ENCODE results near the gene MED15. TPM values are rescaled to one million over a fixed set of nuclear protein-coding genes. Genes with fewer than 3 reads are reported as not detected.
"Not testable (repeated sequence)": the region's sequence is repeated elsewhere in the genome, so short reads cannot be mapped to it uniquely, and the experiment has no call there.

MED15 gene
- total and polyA plus RNA-seq, 12 donors: 33.8 to 66.8 (median 40.9) TPM

- 94 to 96% methylated on average over 3 of the region's 3 CpGs for WGBS, 2 donors
- Histone ChIP-seq H3K36me3 (peaks cover 0 to 83% (median 27%) of the 10 kb centered on the region in 9 donors), H3K9me3 (no peaks in the 10 kb centered on the region), H3K27ac (no peak overlapping the region), H3K4me1 (peaks cover 3 to 50% (median 22%) of the 10 kb centered on the region in 9 donors), H3K27me3 (no peaks in the 10 kb centered on the region), H3K4me3 (no peak overlapping the region)
- DNase-seq (no peak), ATAC-seq (no peak)
- intact Hi-C loops (cut with DNase I): no loop called here
- no peak for TF ChIP-seq CTCF (IDR thresholded peaks at IDR 0.05)
These were observed 34.6 kb downstream of the MED15 start for GRCh38 chr22:20542055-20542454.

GRCh38 chr22:20542736-20543135 lies 35.3 kb downstream of the MED15 start:
- ATAC-seq (no peak), DNase-seq (no peak)
- no peak for TF ChIP-seq CTCF (IDR thresholded peaks at IDR 0.05)
- H3K36me3 ChIP-seq: peaks cover 0 to 76% (median 22%) of the 10 kb centered on the region in 9 donors
- H3K4me3 ChIP-seq: no peak overlapping the region
- H3K27me3 ChIP-seq: no peaks in the 10 kb centered on the region
- H3K9me3 ChIP-seq: no peaks in the 10 kb centered on the region
- H3K4me1 ChIP-seq: peaks cover 3 to 45% (median 18%) of the 10 kb centered on the region in 9 donors
- no peak overlapping the region for H3K27ac ChIP-seq
- intact Hi-C loops (cut with DNase I): no loop called here

- peaks cover 16 to 50% (median 35%) of the 10 kb centered on the region in 9 donors for H3K4me1 ChIP-seq
- intact Hi-C loops (cut with DNase I); H3K9me3 ChIP-seq; H3K4me3 ChIP-seq; ATAC-seq; H3K27ac ChIP-seq; H3K27me3 ChIP-seq; DNase-seq: not testable (repeated sequence)
- H3K36me3 ChIP-seq: peaks cover 0 to 51% (median 11%) of the 10 kb centered on the region in 9 donors
- 97% methylated on average over 3 of the region's 3 CpGs for WGBS, 2 donors
These were observed 37.9 kb downstream of the MED15 start for GRCh38 chr22:20545318-20545634.

- no peak overlapping the region for H3K4me3 ChIP-seq
These were observed 38.5 kb downstream of the MED15 start for GRCh38 chr22:20545681-20546521.

More at GRCh38 chr22:20545681-20546521, 38.5 kb downstream of the MED15 start:
- peaks cover 21 to 55% (median 41%) of the 10 kb centered on the region in 9 donors for H3K4me1 ChIP-seq
- intact Hi-C loops (cut with DNase I): no loop called here
- no peak for ATAC-seq
- TF ChIP-seq CTCF (IDR thresholded peaks at IDR 0.05): no peak
- no peak for DNase-seq
- H3K36me3 ChIP-seq: peaks cover 0 to 45% (median 11%) of the 10 kb centered on the region in 9 donors
- no peaks in the 10 kb centered on the region for H3K9me3 ChIP-seq
- H3K27me3 ChIP-seq: no peaks in the 10 kb centered on the region
- peak overlapping the region in 1 of 10 donors; percentile 44 for H3K27ac ChIP-seq
- 80 to 85% methylated on average over 10 of the region's 10 CpGs for WGBS, 2 donors
